NCI-H526 treated with DMSO at 0.1 percent for 48 hours (cell line): ENCODE measurements around the gene EGLN2.
"Not testable (repeated sequence)": the region's sequence is repeated elsewhere in the genome, so short reads cannot be mapped to it uniquely, and the experiment has no call there.

Experiments used
- DNase-seq: peaks from one replicate; lab custom pipeline; 2025; lab: John Stamatoyannopoulos, UW

Gene EGLN2

GRCh38 chr19:40819479-40820234 lies 20.7 kb downstream of the EGLN2 start:
- not testable (repeated sequence) for DNase-seq

DNA sequence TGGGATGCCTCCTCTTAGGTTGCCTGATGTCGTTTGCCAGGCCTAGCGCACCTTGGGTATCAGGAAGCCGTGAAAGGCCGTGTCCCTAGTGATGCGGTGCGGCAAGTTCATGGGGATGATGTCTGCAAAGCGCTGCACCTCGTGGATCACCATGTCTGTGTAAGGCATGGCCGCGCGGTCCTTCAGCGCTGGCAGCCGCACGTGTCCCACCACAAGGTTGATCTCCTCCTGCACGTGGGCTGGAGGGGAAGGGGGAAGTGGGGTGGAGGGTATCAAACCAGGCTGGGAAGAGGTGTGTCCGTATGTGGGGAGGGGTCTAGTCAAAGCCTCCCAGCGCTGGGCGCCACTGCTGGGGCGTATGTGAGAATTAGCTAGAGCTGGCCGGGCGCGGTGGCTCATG lies 23.2 kb downstream of the EGLN2 start:
- DNase-seq = no peak

DNA sequence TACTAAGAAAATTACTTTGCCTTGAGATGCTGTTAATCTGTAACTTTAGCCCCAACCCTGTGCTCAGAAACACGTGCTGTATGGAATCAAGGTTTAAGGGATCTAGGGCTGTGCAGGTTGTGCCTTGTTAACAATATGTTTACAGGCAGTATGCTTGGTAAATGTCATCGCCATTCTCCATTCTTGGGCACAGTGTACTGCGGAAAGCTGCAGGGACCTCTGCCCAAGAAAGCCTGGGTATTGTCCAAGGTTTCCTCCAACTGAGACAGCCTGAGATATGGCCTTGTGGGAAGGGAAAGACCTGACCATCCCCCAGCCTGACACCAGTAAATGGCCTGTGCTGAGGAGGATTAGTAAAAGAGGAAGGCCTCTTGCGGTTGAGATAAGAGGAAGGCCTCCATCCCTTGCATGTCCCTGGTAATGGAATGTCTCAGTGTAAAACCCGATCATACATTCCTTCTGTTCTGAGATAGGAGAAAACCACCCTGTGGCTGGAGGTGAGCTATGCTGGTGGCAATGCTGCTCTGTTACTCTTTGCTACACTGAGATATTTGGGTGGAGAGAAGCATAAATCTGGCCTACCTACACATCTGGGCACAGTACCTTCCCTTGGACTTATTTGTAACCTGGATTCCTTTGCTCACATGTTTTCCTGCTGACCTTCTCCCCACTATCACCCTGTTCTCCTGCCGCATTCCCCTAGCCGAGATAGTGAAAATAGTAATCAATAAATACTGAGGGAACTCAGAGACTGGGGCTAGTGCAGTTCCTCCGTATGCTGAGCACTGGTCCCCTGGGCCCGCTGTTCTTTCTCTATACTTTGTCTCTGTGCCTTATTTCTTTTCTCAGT lies 23.9 kb downstream of the EGLN2 start:
- DNase-seq = not testable (repeated sequence)

DNA sequence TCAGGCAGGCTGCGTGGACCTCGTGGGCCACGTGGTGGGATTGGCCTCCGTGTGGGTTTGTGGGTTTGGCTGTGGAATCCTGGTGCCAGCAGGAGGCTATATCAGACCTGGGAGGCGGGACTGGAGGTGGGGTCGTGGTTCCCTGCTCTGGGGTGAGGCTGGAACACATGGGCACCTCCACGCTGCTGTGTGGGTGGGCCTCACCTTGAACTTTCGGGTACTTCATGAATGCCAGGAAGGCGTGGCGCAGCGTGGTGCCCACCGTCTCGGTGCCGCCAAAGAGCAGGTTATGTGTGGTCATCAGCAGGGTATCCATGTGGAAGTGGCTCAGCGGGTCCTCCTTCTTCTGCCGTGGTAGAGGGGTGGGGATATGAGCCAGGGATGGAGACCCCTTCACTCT lies 25.9 kb downstream of the EGLN2 start:
- not testable (repeated sequence) for DNase-seq

GRCh38 chr19:40825460-40826095 lies 26.6 kb downstream of the EGLN2 start:
- DNase-seq = not testable (repeated sequence)

GRCh38 chr19:40826312-40826698 lies 27.3 kb downstream of the EGLN2 start:
- DNase-seq = not testable (repeated sequence)

- not testable (repeated sequence) for DNase-seq
Observed at GRCh38 chr19:40826699-40827385, 27.9 kb downstream of the EGLN2 start.

GRCh38 chr19:40827386-40828247 lies 28.6 kb downstream of the EGLN2 start:
- DNase-seq = no peak

DNA sequence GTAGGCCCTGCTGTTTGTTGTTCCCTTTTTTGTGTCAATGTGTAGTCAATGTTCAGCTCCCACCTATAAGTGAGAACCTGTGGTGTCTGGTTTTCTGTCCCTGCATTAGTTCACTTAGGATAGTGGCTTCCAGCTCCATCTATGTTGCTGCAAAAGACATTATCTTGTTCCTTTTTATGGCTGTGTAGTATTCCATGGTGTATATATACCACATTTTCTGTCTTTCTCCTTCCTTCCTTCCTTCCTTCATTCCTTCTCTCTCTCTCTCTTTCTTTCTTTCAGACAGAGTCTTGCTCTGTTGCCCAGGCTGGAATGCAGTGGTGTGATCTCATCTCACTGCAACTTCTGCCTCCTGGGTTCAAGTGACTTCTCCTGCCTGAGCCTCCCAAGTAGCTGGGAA lies 30.2 kb downstream of the EGLN2 start:
- DNase-seq = no peak

GRCh38 chr19:40830741-40831140 lies 31.8 kb downstream of the EGLN2 start:
- DNase-seq = not testable (repeated sequence)

- no peak for DNase-seq
Observed at GRCh38 chr19:40831502-40832430, 32.8 kb downstream of the EGLN2 start.

GRCh38 chr19:40832431-40832790 lies 33.4 kb downstream of the EGLN2 start:
- DNase-seq = not testable (repeated sequence)

- not testable (repeated sequence) for DNase-seq
Observed at GRCh38 chr19:40833728-40834533, 34.9 kb downstream of the EGLN2 start.

GRCh38 chr19:40836754-40837429 lies 37.9 kb downstream of the EGLN2 start:
- no peak for DNase-seq

- not testable (repeated sequence) for DNase-seq
Observed at GRCh38 chr19:40838477-40838876, 39.5 kb downstream of the EGLN2 start.

DNA sequence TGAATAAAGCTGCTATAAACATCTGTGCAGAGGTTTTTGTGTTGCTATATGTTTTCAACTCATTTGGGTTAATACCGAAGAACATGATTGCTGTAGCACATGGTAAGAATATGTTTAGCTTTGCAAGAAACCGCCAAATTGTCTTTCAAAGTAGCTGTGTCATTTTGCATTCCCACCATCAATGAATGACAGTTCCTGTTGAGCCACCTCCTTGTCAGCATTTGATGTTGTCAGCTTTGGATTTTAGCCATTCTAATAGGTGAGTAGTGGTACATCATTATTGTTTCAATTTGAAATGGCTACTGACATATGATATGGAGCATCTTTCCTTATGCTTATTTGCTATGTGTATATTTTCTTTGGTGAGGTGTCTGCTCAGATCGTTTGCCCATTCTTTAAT lies 43.0 kb downstream of the EGLN2 start:
- DNase-seq = not testable (repeated sequence)

- DNase-seq = not testable (repeated sequence)
Observed at GRCh38 chr19:40842997-40843652, 44.1 kb downstream of the EGLN2 start.

GRCh38 chr19:40843653-40844052 lies 44.7 kb downstream of the EGLN2 start:
- DNase-seq = not testable (repeated sequence)
